ENCODE measurements around the gene ZNF646. TPM values are rescaled to one million over a fixed set of nuclear protein-coding genes. Genes with fewer than 3 reads are reported as not detected.
A peak's percentile ranks its signal among the peaks of the same experiment; 100 is the strongest.

ZNF646 gene
- total RNA-seq, 1 donor from 2014 or later: 18.4 TPM

- Mint-ChIP-seq H3K4me1 (ENCODE audit: unreplicated experiment) (peaks cover 20% of the 10 kb centered on the region), H3K9me3 (ENCODE audit: unreplicated experiment) (no peaks in the 10 kb centered on the region), H3K36me3 (ENCODE audit: unreplicated experiment) (peaks cover 6% of the 10 kb centered on the region), H3K27me3 (ENCODE audit: unreplicated experiment) (no peaks in the 10 kb centered on the region), H3K27ac (ENCODE audit: unreplicated experiment) (peak overlapping the region; percentile 74), H3K4me3 (ENCODE audit: unreplicated experiment) (no peak overlapping the region)
- DNase-seq (ENCODE audit: extremely low spot score, unreplicated experiment): no peak
- TF ChIP-seq, protein P1, sequence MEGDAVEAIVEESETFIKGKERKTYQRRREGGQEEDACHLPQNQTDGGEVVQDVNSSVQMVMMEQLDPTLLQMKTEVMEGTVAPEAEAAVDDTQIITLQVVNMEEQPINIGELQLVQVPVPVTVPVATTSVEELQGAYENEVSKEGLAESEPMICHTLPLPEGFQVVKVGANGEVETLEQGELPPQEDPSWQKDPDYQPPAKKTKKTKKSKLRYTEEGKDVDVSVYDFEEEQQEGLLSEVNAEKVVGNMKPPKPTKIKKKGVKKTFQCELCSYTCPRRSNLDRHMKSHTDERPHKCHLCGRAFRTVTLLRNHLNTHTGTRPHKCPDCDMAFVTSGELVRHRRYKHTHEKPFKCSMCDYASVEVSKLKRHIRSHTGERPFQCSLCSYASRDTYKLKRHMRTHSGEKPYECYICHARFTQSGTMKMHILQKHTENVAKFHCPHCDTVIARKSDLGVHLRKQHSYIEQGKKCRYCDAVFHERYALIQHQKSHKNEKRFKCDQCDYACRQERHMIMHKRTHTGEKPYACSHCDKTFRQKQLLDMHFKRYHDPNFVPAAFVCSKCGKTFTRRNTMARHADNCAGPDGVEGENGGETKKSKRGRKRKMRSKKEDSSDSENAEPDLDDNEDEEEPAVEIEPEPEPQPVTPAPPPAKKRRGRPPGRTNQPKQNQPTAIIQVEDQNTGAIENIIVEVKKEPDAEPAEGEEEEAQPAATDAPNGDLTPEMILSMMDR (IDR thresholded peaks at IDR 0.05): no peak
Measured at GRCh38 chr16:31106509-31107464, 32.6 kb downstream of the ZNF646 start.

- DNase-seq (ENCODE audit: extremely low spot score, unreplicated experiment): no peak
- no peaks in the 10 kb centered on the region for H3K27me3 Mint-ChIP-seq (ENCODE audit: unreplicated experiment)
- peaks cover 8% of the 10 kb centered on the region for H3K36me3 Mint-ChIP-seq (ENCODE audit: unreplicated experiment)
- H3K4me1 Mint-ChIP-seq (ENCODE audit: unreplicated experiment): peaks cover 20% of the 10 kb centered on the region
- H3K9me3 Mint-ChIP-seq (ENCODE audit: unreplicated experiment): no peaks in the 10 kb centered on the region
- H3K4me3 Mint-ChIP-seq (ENCODE audit: unreplicated experiment): peak overlapping the region; percentile 73
- TF ChIP-seq, protein P1 (IDR thresholded peaks at IDR 0.05): no peak
- peak overlapping the region; percentile 74 for H3K27ac Mint-ChIP-seq (ENCODE audit: unreplicated experiment)
Measured at GRCh38 chr16:31107465-31107867, 33.2 kb downstream of the ZNF646 start.

DNA sequence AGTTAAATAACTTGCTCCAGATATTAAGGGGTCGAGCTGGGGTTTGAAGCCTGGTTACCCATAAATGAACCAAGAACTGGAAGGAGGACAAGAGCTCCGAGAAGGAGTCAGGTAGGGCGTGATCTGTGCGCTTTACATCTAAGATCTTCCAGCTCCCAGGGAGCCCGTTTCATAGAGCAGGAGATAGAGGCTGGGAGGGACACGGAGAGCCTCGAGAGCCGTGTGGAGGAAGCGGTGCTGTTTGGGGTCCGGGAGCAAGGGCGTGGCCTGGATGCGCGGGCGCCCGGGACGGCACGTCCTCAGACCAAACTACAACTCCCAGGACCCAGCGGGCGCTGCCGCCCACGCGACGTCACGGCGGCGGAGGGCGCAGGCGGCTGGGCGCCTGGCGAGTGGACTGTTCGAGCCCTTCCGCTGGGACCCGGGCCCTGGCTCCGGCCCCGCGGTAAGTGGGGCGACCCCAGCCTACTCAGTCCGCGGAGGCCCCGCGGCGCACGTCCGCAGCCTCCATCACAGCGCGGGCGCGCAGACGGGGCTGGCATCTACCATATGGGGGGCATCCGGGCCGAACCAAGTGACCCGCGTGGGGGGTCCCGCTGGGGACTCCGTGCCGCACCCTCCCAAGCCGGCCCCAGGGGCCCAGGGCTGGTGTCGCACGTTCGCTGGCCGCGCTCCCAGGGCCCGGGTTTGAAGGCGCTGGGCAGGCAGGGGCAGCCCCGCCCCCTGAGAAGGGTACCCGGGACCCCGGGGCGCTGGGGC is 34.0 kb downstream of the ZNF646 start, which contains the start of gene BCKDK:
TSS of gene BCKDK (plus strand) at position 352 of the 759 bp plus-strand sequence. CDS start 838 bp downstream, outside the sequence.
- Mint-ChIP-seq H3K27ac (ENCODE audit: unreplicated experiment) (peak within 1 kb of the TSS; percentile 74), H3K9me3 (ENCODE audit: unreplicated experiment) (no peaks in the 10 kb centered on the region), H3K27me3 (ENCODE audit: unreplicated experiment) (no peaks in the 10 kb centered on the region), H3K4me1 (ENCODE audit: unreplicated experiment) (peaks cover 20% of the 10 kb centered on the region), H3K36me3 (ENCODE audit: unreplicated experiment) (peaks cover 9% of the 10 kb centered on the region), H3K4me3 (ENCODE audit: unreplicated experiment) (peak within 1 kb of the TSS; percentile 73)
- peak; percentile 90 for DNase-seq (ENCODE audit: extremely low spot score, unreplicated experiment)
- TF ChIP-seq, protein P1 (IDR thresholded peaks at IDR 0.05): no peak

DNA sequence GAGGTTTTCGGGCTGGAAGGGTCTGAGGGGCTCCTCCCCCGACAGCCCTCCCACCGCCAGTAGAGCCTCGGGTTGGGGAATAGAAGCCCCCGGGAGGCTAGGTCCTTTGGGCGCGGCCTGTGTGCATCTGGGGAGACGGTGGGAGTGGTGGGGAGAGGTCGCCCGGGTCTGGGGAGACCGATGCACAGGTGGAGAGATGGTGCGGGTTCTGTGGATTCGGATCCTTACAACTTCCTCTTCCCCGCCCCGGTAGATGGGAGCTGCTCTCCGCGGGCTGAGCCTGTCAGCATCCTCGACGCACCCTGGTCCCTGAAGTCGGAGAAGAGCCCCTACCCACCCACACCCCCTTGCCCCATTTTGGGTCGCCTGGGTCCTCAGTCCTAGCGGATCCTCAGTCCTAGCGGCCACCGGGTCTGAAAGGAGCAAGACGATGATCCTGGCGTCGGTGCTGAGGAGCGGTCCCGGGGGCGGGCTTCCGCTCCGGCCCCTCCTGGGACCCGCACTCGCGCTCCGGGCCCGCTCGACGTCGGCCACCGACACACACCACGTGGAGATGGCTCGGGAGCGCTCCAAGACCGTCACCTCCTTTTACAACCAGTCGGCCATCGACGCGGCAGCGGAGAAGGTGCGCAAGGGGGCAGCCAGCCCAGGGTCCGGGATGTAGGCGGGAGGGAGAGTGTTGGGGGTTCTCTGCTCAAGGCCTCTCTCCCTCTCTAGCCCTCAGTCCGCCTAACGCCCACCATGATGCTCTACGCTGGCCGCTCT is 34.8 kb downstream of the ZNF646 start:
- Mint-ChIP-seq H3K36me3 (ENCODE audit: unreplicated experiment) (peaks cover 9% of the 10 kb centered on the region), H3K4me3 (ENCODE audit: unreplicated experiment) (peak overlapping the region; percentile 77), H3K4me1 (ENCODE audit: unreplicated experiment) (peaks cover 20% of the 10 kb centered on the region), H3K27ac (ENCODE audit: unreplicated experiment) (no peak overlapping the region), H3K9me3 (ENCODE audit: unreplicated experiment) (no peaks in the 10 kb centered on the region), H3K27me3 (ENCODE audit: unreplicated experiment) (no peaks in the 10 kb centered on the region)
- no peak for DNase-seq (ENCODE audit: extremely low spot score, unreplicated experiment)
- TF ChIP-seq, protein P1 (IDR thresholded peaks at IDR 0.05): no peak

Data from osteocyte (in vitro differentiated cells).